Globus pallidus (tissue), 1 donor: ENCODE results near the gene ROBO1.

ENCODE experiments used
- DNase-seq: peaks from one replicate; pipeline ENCODE4 v3.0.0-alpha.2; 2015; ENCODE audit warnings: low spot score

The ROBO1 gene

DNA sequence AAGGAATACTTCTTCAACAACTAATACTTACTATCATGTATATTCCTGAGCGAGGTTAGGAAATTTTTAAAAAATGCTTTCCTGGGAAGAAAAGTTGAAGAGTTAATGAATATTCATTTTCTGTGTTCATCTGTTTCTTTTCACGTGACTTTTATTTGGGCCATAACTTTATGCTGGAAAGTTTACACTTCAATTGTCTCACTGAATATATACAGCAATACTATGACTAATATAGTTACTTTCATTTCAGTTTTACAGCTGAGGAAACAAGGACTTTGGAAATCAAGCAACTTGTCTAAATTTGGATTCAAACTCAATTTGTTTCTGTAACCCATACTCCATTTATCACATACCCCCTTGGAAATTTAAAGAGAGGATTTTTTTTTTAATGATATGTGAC lies 894.2 kb downstream of the ROBO1 start:
- DNase-seq: no peak

DNA sequence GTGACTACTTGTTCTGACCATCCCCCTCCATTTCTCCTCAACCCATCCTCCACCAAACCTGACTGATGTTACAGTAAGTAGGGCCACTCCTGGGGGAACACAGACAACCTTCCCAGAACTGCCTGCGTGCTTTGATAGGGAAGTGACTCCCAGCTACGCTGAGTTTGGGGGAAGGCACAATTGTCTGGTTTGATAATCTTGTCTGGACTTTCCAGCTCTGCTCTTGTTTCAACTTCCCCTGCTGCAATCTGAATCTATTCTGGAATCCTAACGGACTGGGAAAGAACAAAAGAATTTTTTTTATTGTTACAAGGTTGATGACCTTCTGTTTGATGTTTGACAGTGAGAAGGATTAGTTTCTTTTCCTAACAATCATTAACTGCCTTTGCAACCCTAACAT lies 895.6 kb downstream of the ROBO1 start:
- DNase-seq: no peak

DNA sequence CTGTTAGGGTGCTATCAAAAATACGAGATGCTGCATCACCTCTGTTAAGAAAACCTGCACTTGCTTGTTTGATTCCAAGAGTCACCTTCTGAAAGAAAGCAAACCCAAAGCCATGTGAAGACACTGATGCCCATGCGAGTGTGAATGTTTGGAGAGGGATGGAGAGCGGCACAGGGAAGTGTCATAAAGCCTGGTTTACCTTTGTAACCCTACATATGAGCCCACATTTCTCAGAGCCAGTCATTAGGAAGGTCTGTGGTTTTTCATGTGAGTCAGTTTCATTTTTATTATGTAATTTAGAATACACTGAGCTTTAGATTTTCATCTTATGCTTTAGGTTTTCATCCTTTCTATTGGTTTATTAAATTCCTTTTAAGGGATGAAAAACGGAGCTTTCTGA lies 896.8 kb downstream of the ROBO1 start:
- no peak for DNase-seq

- DNase-seq: no peak
These were observed 897.3 kb downstream of the ROBO1 start for GRCh38 chr3:78870484-78870883.

DNA sequence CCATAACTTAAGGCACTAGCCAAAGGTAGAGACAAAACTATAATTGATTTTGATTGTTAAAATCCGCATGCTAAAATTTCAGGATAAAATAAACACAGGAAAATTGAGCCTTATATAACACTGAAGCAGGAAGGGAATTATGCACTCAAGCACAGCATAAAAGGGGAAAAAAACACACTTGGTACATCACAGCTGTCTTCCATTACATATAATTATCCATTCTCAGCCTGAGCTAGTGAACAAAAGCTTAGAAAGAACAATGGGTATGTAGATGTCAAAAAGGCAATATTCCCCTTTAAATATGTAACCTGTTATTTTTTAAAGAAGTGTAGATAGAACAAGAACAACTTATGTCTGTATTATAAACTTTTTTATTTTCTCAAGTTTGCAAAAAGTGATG lies 899.2 kb downstream of the ROBO1 start:
- no peak for DNase-seq

- DNase-seq: no peak
These were observed 900.1 kb downstream of the ROBO1 start for GRCh38 chr3:78867409-78868372.

GRCh38 chr3:78863306-78864203 lies 904.2 kb downstream of the ROBO1 start:
- no peak for DNase-seq

DNA sequence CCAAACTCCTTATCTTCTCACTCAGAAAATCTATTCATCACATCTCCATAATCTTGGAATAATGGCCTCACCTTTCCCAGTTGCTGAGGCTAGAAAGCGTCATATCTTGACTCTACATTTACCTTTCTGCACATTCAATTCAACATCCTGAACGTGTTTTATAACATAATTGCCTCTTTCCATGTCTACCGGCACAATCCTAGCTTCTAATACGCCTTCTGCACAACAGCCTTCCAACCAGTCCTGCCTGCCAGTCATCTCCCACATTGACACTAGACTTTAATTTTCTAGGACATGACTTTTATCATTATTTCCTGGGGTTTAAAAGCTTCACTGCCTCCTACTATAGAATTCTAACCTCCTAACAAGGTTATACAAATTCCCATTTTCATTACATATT lies 906.6 kb downstream of the ROBO1 start:
- no peak for DNase-seq

GRCh38 chr3:78860567-78860966 lies 907.2 kb downstream of the ROBO1 start:
- DNase-seq: no peak

DNA sequence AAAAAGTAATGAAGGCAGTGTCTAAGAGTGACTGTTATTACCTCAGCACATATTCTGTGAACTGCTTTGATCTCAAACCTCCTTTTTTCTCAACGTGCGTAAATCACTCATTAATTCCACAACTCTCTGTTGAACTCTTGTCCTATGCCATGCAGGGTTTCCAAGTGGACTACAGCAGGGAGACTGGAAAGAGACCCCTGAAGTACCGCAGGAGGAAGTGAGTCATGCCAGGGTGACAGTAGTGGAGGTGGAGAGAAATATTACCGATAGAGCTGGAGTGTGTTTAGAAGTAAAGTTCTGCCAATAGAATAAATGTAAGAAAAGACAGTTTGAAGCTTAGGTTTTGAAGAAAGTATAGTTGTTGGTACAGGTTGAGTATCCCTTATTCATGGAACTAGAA lies 908.9 kb downstream of the ROBO1 start:
- no peak for DNase-seq

GRCh38 chr3:78858174-78858573 lies 909.6 kb downstream of the ROBO1 start:
- no peak for DNase-seq

GRCh38 chr3:78857494-78858111 lies 910.2 kb downstream of the ROBO1 start:
- no peak for DNase-seq

DNA sequence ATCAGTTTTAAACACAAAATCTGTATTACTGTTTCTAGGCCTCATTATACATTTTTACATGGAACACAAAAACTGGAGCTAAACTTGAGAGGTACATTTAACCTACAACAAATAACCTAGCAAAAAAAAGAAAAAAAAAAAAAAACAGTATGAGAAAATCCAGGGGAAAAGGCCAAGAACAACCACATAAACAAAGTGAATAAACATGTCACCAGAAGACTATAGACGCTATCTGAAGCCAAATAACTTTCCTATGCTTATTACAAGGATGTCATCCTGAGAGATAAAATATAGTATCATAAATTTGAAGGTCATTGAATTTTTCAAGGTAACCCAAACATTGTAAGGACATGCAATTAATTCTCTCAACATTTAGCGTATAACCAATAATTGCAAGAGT lies 911.6 kb downstream of the ROBO1 start:
- DNase-seq: no peak

GRCh38 chr3:78855190-78855589 lies 912.6 kb downstream of the ROBO1 start:
- no peak for DNase-seq

GRCh38 chr3:78848392-78849288 lies 919.2 kb downstream of the ROBO1 start:
- no peak for DNase-seq

GRCh38 chr3:78847603-78848002 lies 920.2 kb downstream of the ROBO1 start:
- DNase-seq: no peak

DNA sequence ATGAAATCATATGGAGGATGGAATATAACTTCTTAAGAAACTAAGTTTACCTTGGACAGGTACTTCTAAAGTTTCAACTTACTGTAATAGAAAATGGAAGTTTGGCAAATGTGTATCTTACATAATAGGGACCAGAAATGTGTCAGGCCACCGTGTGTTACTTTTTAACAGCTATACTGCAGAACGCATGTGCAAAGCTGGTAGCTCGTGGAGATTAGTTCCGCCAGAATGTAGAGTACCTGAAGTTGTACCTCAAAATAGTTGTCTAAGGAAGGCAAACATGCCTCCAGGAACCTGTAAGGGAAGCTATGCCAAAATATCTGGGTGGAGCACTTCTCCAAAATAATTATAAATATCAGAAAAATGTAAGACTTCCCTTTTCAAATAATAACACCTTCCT lies 920.6 kb downstream of the ROBO1 start:
- no peak for DNase-seq

DNA sequence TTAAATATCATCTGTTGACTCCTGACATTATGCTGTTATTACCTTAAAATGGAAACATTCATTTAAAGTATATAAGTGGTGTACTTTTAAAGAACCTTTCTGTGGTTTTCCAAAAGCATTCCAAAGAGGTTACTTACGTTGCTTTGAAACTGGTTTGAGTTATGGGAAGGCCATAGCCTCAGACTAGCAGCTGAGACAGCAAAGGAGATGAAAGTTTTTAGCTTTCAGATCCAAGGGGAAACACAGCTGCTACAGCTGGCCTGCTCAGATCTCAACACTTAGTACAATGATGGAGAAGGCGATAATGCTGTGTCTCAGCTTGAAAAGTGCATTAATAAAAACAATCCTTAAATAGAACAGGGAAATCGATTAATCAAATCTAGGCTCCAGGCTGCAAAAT lies 921.1 kb downstream of the ROBO1 start:
- no peak for DNase-seq

GRCh38 chr3:78845605-78846004 lies 922.2 kb downstream of the ROBO1 start:
- DNase-seq: no peak

- DNase-seq: no peak
These were observed 923.5 kb downstream of the ROBO1 start for GRCh38 chr3:78844307-78844706.

- no peak for DNase-seq
These were observed 928.1 kb downstream of the ROBO1 start for GRCh38 chr3:78839693-78840092.
